Activated gamma-delta T cell treated with Interleukin-2 at 50 U/mL for 16 hours (primary cell): ENCODE results near the gene MAP7D2.

Experiments used
- DNase-seq: peaks from one replicate; pipeline ENCODE4 v3.0.0-alpha.2; 2020

The MAP7D2 gene

DNA sequence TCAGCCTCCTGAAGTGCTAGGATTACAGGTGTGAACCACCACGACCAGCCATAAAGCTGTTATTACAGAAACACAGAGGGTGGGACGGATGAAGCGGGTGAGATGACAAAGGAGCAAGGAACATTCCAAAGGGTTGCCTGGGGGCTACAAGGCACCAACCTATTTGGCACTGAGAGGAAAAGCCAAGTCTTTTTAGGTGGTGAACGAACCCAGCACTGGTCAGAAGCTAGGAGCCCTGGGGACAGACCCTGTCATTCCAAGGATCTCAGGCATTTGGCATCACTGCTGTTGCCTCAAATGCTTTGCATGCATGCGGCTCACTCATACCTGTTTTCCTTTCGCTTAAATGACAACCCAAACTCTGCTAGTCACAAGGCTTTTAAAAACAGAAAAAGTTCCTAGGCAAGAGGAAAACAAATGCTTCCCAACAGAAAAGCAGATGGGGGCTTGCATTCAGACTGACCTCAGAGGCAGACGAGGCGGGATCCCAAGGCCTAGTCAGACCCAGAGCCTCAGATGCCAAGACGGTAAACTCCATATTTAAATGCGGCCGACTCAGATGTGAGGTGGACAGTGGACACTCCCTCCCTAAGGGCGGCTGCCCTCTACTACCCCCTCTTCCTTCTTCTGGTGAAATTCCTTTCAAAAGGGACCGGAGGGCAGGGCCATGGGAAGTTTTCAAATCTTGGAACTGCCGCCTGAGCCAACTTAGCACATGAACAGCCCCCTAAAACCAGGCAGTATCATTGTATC lies 4.5 kb downstream of the MAP7D2 start:
- no peak for DNase-seq

DNA sequence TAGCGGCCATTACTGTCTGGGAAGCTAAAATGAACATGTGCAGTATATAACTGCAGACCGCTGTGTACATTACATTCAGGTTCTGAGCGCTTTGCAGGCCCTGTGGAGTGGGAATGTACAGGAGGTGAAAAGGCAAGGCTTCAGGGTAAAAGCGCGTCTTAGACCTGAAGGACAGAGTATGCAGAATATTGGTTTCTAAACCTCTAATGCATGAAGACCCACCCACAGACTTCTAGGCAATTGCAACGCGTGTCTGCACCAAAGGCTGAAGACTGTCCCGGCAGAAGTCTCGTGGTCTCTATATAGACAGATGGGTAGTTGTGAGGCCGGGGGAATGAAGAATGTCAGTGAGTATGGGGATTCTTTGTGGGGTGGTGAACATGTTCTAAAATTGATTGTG lies 5.4 kb downstream of the MAP7D2 start:
- no peak for DNase-seq

- DNase-seq, result no peak
Observed at GRCh38 chrX:20101934-20102581, 14.6 kb downstream of the MAP7D2 start.

GRCh38 chrX:20091499-20091898 lies 25.2 kb downstream of the MAP7D2 start:
- no peak for DNase-seq

- DNase-seq, result no peak
Observed at GRCh38 chrX:20089845-20090244, 26.9 kb downstream of the MAP7D2 start.

DNA sequence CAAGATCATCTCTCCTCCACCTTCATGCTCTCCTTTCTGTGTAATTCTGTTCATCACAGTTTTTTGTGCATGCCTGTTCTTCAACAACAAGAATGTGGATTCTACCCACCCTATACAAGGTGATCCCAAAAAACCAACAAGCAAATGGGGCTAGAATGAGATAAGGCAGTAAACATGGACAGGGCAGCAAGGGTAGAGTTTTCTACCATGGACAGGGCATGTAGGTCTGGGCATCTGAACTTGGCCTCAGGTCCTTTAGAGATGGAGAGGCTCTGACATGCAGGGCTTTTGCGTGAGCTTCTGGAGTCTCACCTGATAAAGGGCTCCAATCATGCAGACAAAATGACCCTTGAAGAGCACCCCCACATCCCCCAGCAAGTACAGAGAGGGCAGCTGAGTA lies 36.4 kb downstream of the MAP7D2 start:
- DNase-seq, result no peak

GRCh38 chrX:20071511-20072079 lies 45.1 kb downstream of the MAP7D2 start:
- DNase-seq, result no peak

DNA sequence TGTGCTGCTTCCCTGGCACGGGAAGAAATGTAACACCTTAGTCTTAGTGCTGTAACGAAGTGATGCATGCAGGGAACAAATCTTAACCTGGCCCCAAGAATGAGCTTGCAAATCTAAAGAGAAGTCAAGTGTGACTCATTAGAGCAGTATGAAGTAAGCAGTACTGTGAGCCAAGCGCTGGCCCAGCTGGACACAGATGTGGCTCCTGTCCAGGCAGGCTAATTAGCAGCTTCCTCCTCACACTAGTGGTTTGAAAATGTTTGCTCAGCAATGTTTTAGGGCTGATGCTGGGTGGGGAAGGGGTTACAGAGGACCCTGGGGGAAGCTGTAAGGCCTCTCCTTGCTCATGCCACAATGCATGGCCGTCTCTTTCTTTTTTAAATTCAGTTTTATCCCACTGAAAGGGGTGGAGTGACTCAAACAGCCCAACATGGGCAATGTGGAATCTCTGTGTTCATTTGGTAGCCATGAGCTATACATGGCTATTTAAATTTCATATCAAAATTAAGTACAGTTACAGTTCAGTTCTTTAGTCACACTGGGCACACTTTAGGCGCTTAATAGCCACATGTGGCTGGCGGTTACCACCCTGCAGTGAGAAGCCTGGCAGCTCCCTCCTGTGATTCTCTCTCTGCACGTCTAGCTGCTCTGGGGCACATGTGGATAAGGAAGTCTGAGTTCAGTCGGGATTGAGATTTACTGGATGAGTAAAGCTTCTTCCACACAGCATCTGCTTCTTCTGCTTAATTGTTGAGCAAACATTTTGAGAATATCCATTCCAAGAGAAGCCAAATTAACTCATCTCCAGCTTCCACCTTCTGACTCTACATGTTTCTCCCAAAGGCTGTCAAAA lies 48.8 kb downstream of the MAP7D2 start:
- DNase-seq, result no peak

- no peak for DNase-seq
Observed at GRCh38 chrX:20066968-20067708, 49.6 kb downstream of the MAP7D2 start.

DNA sequence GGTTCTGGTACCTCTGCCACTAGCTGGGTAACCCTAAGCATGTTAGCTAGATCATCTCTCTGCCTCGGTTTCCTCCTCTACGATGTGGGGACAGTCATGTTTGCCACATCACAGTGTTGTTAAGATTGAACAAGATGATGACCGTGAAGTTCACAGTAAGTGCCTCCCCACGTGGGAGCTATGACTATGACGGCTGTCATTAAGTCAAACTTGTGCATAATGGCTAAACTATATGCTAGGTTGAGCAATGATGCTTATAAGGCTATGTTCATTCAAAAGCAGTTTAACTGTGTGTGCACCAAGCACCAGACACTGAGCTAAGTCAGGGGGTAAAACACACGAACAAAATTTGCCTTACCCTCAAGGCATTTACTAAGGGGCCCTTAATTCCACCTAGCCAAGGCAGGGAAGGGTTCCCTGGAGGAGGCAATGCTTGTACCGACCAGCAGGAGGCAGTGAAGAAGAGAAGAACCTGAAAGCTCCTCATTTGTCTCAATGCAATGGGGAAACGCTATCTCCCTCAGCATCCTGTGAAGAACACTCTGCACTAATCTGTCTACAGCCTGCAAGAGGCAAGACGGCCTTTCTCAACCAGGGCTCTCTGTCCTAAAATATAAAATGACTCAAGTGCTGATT lies 52.9 kb downstream of the MAP7D2 start:
- DNase-seq, result no peak

- DNase-seq, result no peak
Observed at GRCh38 chrX:20063153-20063552, 53.6 kb downstream of the MAP7D2 start.

- no peak for DNase-seq
Observed at GRCh38 chrX:20061855-20062254, 54.9 kb downstream of the MAP7D2 start.

GRCh38 chrX:20060961-20061748 lies 55.6 kb downstream of the MAP7D2 start:
- no peak for DNase-seq

GRCh38 chrX:20059467-20060128 lies 57.1 kb downstream of the MAP7D2 start:
- DNase-seq, result no peak

GRCh38 chrX:20057479-20057878 lies 59.2 kb downstream of the MAP7D2 start:
- no peak for DNase-seq

DNA sequence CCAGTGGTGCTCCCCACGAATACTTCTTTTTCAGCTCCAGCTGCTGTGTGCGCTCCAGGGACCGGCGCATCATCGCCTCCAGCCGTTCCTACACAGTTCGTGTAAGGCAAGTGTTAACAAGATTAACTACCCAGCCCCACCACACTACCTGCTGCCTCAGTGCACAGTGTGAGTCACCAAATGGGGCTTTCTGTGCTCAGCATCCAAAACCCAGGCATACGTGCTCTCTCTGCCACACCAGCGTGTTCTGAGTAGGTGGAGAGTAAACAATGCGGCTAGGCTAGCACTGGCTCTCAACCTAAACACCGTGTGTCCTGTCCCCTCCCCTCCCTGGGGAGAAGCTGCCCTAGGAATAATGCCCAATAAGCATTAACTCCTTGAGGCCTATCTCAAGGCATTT lies 60.0 kb downstream of the MAP7D2 start:
- DNase-seq, result no peak

DNA sequence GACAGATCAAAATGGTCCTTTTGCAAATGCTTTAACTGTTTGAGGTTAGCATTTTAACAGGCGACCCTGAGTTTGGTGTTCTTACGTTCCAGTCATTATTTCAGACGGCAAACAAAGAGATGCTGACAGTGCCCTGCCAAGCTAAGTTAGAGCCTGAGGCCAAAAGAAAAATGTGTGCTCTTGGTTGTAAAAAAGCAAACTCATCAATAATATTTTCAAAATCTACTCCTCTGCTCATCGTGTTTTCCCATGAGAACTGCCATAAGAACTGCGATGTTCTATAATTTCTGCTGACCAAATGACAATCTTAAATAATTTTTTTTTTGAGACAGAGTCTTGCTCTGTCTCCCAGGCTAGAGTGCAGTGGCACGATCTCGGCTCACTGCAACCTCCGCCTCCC lies 63.2 kb downstream of the MAP7D2 start:
- no peak for DNase-seq

GRCh38 chrX:20046864-20047263 lies 69.8 kb downstream of the MAP7D2 start:
- no peak for DNase-seq

DNA sequence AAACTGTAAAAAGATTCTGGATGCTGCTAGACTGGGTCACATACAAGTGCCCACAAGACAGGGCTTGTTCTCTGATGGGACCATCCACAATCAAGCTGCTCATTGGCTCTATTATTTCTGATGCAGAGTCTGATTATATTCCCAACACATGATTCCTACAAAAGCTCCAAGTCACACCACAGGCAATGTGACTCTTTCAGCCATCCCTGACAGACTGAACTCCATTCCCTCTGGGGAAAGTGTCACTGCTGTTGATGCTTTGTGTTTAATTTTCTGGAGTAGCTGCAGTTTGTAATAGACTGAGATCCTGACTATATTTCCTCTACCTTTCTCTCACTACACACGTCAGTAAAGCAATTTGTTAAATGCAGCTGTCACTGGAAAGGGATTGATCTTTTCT lies 70.5 kb downstream of the MAP7D2 start:
- DNase-seq, result no peak

- DNase-seq, result no peak
Observed at GRCh38 chrX:20042221-20042620, 74.5 kb downstream of the MAP7D2 start.

DNA sequence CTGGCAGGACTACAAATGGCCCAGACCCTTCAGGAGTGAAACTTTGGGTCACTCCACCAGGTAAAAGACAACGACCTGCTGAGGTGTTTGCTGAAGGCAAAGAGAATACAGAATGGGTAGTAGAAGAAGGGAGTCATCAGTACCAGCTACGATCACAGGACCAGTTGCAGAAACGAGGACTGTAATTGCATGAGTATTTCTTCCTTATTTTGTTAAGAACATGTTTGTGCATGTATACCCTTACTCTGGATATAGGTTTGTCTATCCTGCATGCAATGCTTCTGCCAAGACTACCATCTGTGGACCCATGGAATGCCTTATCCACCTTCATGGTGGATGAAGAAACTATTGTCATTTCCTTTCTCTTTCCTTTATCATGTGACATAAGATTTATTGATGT lies 77.7 kb downstream of the MAP7D2 start:
- no peak for DNase-seq
